Measurements from ENCODE around the gene IL34.

Gene IL34

DNA sequence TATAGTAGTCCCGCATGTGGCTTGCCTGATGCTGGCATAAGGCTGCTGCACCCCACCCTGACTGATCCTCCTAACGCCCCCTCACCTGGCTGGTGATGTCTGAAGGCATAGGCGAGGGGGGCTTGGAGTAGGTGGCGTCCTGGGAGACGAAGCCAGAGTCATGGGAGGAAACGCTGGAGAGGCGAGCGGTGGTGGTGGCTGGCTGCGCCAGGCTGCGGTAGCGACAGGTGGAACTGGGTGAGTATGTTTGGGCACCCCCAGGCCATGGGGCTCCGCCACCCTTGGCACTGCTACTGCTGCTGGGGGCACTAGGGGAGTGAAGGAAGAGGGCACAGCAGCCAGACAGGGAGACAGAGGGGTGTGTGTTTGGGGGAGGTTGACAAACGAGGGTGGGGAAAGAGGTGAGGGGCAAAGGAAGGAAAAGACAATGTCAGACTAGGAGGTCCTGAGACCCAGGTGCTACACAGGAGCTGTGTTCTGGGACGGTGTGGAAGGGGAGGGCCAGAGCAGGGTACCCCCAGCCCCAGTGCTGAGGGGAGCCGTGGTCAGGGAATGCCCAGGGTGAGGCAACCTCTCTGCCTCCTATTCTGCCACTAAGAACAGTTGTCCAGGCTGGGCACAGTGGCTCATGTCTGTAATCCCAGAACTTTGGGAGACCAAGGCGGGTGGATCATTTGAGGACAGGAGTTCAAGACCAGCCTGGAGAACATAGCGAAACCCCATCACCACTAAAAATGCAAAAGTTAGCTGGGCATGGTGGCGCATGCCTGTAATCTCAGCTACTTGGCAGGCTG is 28.1 kb downstream of the IL34 start:
- no peak for DNase-seq (ENCODE audit: low read depth)
- no peak overlapping the region for H3K4me3 ChIP-seq (ENCODE audit: low read length)
- H3K27me3 ChIP-seq (replicated peaks; ENCODE audit: control insufficient read depth, insufficient read depth, low read length) = no peaks in the 10 kb centered on the region
- no peaks in the 10 kb centered on the region for H3K9me3 ChIP-seq (ENCODE audit: control insufficient read depth, low read length)
- H3K4me1 ChIP-seq (ENCODE audit: control insufficient read depth, insufficient read depth, low read length) = peaks cover 15% of the 10 kb centered on the region
- no peak overlapping the region for H3K9ac ChIP-seq (ENCODE audit: low read length)
- peaks cover 91% of the 10 kb centered on the region for H3K36me3 ChIP-seq (ENCODE audit: control insufficient read depth, insufficient read depth, low read length, severe bottlenecking)

DNA sequence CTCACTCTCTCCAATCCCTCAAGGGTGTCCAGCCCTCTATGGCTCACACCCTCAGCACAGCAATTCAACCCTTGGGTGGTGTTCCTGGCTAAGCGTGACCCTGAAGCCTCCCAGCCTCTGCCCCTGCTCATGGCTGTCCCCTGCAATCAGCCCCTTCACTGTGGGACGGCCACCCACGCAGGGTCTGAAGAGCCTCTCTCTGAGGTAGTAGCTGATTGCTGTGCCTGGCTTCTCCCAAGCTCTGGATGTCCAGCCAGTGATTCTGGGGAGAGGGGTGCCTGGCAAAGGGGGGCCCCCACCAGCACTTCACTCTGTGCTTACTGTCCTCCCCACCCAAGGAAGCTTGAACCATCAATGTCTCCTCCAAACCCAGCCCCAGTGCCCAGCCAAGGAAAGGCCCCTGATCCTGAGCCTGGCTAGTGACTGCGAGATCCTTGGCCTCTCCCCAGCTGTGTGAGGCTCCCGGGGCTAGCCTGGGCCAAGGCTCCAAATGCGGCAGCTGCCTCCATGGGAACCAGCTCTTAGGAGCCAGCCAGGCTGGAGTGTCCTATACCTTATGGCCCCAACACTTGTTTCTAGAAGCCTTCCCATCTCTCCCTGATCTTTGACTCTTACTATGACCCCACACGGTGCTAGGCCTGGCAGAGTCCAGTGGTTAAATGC is 29.6 kb downstream of the IL34 start:
- Histone ChIP-seq H3K4me3 (ENCODE audit: low read length) (no peak overlapping the region), H3K36me3 (ENCODE audit: control insufficient read depth, insufficient read depth, low read length, severe bottlenecking) (peaks cover 77% of the 10 kb centered on the region), H3K27me3 (replicated peaks; ENCODE audit: control insufficient read depth, insufficient read depth, low read length) (no peaks in the 10 kb centered on the region)

DNA sequence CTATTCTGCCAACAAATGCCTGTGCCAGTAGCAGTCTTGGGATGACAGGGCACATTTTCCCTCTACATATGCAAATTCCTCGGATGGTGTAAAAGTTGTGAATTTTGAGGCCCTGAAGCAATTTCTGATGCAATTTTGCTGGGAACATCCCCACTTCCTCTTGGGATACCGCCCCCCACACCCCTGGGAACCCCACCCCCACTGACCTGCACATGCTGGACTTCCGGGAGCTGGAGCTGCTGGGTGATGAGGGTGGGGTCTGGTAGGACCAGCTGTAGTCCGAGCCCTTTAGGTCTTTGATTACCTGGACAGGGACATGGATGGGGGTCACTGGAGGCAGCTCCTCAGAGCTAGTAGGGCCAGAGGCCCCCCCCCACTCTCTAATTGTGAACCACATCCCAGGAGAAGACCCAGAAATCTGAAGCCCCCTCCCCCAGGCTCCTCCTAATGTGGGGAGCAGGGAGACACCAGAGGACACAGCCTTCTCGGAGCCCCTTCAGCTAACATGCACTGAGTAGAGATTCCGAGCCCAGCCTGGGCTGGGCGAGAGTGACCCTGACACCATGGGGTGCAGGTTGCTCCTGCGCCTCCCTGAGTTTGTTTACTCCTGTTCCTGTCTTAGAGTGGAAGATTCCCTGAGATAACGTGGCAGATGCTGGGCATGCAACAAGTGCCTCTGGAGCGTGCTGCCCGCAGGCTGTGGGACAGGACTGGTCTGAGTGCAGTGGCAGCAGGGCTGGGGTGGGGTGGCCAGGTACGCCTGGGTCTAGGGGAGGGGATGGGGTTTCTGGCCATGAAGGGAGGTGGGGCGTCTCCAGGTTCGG is 30.5 kb downstream of the IL34 start:
- H3K27me3 ChIP-seq (replicated peaks; ENCODE audit: control insufficient read depth, insufficient read depth, low read length) = no peaks in the 10 kb centered on the region
- no peak overlapping the region for H3K4me3 ChIP-seq (ENCODE audit: low read length)
- peak overlapping the region; percentile 65 for H3K9ac ChIP-seq (ENCODE audit: low read length)
- DNase-seq (ENCODE audit: low read depth) = no peak
- no peaks in the 10 kb centered on the region for H3K9me3 ChIP-seq (ENCODE audit: control insufficient read depth, low read length)
- peaks cover 32% of the 10 kb centered on the region for H3K4me1 ChIP-seq (ENCODE audit: control insufficient read depth, insufficient read depth, low read length)
- H3K36me3 ChIP-seq (ENCODE audit: control insufficient read depth, insufficient read depth, low read length, severe bottlenecking) = peaks cover 68% of the 10 kb centered on the region

More for the DNA sequence above, 29.6 kb downstream of the IL34 start:
- Histone ChIP-seq H3K4me1 (ENCODE audit: control insufficient read depth, insufficient read depth, low read length) (peaks cover 23% of the 10 kb centered on the region), H3K9me3 (ENCODE audit: control insufficient read depth, low read length) (no peaks in the 10 kb centered on the region), H3K9ac (ENCODE audit: low read length) (peak overlapping the region; percentile 65)
- DNase-seq (ENCODE audit: low read depth) = no peak

DNA sequence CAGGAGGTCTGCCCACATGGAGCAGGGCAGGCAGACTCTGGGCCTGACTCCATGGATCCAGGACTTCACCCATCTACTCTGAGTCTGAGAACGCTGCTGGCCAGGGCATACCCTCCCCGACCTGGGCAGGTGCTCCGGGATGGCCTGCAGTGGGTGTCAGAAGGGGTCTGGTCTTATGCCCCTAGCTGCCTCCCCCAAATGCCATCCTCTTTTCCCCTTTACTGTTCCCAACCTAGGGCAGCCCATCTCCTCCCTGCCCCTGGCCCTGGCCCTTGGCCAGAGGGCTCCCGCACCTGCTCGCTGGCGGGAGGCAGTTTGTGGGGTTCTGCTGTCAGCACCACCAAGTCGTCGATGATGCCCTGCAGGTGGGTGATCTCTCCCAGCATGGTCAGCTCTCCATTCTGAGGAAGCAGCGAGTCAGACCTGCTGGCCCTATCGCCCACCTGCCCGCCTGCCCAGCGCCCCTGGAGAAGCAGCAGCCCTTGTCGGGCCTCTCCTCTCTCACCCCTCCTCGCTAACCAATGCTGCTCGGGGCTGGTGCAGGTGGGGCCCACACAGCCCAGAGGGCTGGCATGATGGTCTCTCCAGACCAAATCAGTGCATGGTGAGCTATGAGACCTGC is 31.3 kb downstream of the IL34 start:
- Histone ChIP-seq H3K9me3 (ENCODE audit: control insufficient read depth, low read length) (no peaks in the 10 kb centered on the region), H3K36me3 (ENCODE audit: control insufficient read depth, insufficient read depth, low read length, severe bottlenecking) (peaks cover 65% of the 10 kb centered on the region), H3K9ac (ENCODE audit: low read length) (no peak overlapping the region), H3K4me1 (ENCODE audit: control insufficient read depth, insufficient read depth, low read length) (peaks cover 38% of the 10 kb centered on the region), H3K27me3 (replicated peaks; ENCODE audit: control insufficient read depth, insufficient read depth, low read length) (no peaks in the 10 kb centered on the region), H3K4me3 (ENCODE audit: low read length) (no peak overlapping the region)
- no peak for DNase-seq (ENCODE audit: low read depth)

DNA sequence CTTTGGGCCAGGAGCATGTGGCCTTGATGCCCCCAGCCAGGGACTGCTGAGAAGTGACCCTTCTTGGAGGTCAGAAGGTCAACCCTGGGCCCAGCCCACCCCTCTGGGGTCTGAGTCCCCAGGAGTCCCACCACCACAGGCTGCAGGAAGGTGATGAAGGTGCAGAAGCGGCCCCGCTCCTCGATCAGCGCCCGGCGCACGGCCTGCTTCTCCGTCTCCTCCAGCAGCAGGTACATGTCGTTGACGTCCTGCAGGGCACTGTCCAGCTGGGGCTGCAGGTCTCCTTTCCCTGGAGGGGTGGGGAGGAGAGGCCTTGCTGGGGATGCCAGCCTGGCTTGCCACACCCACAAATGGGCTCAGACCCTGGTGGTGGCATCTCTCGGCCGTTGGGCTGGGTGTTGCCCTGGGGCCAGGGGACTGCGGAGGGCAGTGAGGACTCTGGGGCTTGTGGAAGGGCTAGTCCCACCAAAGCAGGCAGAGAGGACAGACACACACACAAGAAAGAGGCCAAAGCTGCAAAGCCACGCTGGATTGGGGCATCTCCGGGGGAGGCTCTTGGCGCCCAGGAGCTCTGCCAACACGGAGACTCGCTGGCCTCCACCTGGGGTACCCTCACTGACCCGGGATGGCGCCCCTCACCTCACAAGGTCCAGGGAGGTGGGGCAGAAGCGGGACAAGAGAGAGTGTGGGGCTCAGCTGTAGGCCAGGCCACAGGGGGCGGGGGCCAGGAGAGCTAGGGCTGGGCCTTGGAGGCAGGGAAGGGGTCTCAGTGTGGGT is 31.9 kb downstream of the IL34 start:
- peaks cover 58% of the 10 kb centered on the region for H3K36me3 ChIP-seq (ENCODE audit: control insufficient read depth, insufficient read depth, low read length, severe bottlenecking)
- no peak overlapping the region for H3K9ac ChIP-seq (ENCODE audit: low read length)
- H3K4me1 ChIP-seq (ENCODE audit: control insufficient read depth, insufficient read depth, low read length) = peaks cover 42% of the 10 kb centered on the region
- no peak overlapping the region for H3K4me3 ChIP-seq (ENCODE audit: low read length)
- H3K27me3 ChIP-seq (replicated peaks; ENCODE audit: control insufficient read depth, insufficient read depth, low read length) = no peaks in the 10 kb centered on the region
- no peaks in the 10 kb centered on the region for H3K9me3 ChIP-seq (ENCODE audit: control insufficient read depth, low read length)
- no peak for DNase-seq (ENCODE audit: low read depth)

DNA sequence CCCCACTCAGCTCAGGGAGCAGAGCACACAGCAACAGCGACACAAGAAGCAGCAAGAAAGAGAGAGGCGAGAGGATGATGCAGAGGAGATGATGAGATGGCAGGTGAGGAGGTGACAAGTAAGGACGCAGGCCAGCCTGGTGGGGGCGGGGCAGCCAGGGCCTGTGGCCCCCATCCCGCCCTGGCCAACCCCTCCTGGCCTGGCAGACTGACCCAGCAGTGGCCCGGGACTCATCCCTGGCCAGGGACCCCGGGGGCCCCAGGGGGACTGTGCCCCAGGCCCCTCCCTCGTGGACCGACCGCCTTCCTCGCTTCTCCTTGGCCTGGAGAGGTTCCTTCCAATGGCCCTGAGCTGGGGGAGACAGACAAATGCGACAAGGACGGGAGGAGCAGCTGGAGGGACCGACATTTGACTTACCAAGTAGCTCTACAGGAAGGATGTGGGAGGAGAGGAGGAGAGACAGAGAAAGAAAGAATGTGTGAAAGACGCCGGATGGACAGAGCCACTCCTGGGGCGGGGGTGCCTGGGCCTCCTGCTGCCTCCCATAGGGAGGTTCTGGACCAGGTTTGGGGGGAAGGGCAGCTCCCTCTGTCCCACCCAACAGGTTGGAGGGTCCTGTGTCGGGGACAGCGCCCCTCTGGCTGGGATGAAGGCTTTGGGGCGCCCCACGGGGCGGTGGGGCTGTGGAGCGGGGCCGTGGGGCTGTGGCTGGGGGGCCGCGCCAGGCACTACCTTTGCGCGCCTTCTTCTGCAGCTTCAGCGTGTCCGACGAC is 32.7 kb downstream of the IL34 start:
- Histone ChIP-seq H3K36me3 (ENCODE audit: control insufficient read depth, insufficient read depth, low read length, severe bottlenecking) (peaks cover 50% of the 10 kb centered on the region), H3K9ac (ENCODE audit: low read length) (no peak overlapping the region), H3K27me3 (replicated peaks; ENCODE audit: control insufficient read depth, insufficient read depth, low read length) (no peaks in the 10 kb centered on the region), H3K4me3 (ENCODE audit: low read length) (no peak overlapping the region), H3K4me1 (ENCODE audit: control insufficient read depth, insufficient read depth, low read length) (peaks cover 49% of the 10 kb centered on the region), H3K9me3 (ENCODE audit: control insufficient read depth, low read length) (no peaks in the 10 kb centered on the region)
- no peak for DNase-seq (ENCODE audit: low read depth)

DNA sequence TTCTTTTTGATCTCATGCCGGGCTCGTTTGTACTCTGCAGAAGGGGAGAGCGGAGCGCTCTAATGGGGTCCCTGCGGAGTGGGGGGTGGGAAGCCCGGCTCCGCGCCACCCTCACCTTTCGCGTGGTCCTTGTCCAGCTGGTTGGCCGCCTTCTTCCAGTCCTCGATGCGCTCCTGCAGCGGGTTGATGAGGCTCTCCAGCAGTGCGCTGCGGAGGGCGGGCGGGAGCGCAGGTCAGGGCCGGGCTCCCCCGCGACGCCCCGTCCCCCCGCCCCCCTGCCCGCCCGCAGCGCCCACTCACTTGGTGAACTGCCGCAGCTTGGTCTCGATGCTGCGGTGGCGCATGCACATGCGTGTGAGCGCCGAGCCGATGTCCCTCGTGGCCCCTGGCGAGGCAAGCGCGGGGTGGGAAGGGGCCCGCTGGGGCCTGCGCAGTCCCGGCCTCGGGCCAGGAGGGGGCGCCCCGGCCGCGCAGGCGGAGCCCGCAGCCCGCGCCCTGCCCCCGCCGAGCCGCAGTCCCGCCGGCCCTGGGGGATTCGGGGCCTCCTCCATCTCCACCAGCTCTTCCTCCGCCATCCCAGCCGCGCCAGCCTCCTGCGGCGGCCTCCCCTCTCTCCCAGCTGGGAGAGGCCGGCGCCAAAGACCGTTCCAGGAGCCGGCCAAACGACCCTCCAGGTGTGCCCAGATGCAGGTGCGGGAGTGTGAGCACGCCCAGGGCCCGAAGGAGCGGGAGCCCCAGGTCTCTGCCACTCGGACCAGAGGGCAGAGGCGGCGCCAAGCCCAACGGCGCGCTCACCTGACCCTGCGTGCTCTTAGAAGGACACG is 33.5 kb downstream of the IL34 start:
- H3K4me3 ChIP-seq (ENCODE audit: low read length) = no peak overlapping the region
- no peaks in the 10 kb centered on the region for H3K27me3 ChIP-seq (replicated peaks; ENCODE audit: control insufficient read depth, insufficient read depth, low read length)
- no peaks in the 10 kb centered on the region for H3K9me3 ChIP-seq (ENCODE audit: control insufficient read depth, low read length)
- no peak overlapping the region for H3K9ac ChIP-seq (ENCODE audit: low read length)
- H3K4me1 ChIP-seq (ENCODE audit: control insufficient read depth, insufficient read depth, low read length) = peaks cover 56% of the 10 kb centered on the region
- DNase-seq (ENCODE audit: low read depth) = no peak
- peaks cover 42% of the 10 kb centered on the region for H3K36me3 ChIP-seq (ENCODE audit: control insufficient read depth, insufficient read depth, low read length, severe bottlenecking)

DNA sequence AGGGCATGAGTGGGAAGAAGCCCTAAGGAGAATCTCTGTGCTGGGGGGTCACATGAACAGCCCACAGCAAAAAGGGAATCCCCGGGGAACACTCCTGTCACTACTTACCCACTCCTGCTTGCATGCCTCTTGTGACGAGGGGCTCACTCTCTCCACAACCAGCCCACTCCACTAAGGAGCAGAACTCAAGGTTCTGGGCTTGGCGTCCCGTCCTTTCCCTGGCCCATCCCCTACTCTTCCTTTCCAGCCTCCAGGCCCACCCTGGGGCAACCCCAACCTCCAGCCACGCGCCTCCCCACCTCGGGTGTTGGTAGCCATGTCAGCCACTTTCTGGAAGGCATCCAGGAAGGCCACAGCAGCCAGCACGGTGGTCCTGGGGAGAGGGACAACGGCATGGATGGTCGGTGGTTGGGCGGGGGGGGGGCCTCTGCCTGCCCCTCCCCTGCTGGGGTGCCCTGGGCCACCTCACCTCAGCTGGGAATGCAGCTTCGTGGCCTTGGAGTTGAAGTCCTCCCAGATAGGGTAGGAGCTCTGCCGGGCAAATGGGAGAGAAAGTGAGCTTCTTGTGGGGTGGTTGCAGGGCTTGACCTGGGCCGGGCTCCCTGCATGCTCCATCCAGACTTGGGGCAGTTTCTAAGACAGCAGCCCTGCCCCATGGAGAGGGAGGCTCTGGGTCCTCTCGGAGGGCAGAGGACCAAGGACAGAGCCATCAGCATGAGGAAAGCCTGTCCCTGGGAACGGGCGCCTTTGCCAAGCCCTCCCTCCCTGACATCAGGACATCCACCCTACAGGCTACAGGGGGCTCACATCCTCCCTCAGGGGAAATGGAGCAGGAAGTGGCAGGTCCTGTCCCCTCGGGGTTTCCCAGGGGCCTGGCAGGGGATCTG is 34.4 kb downstream of the IL34 start:
- Histone ChIP-seq H3K4me3 (ENCODE audit: low read length) (no peak overlapping the region), H3K27me3 (replicated peaks; ENCODE audit: control insufficient read depth, insufficient read depth, low read length) (no peaks in the 10 kb centered on the region), H3K9ac (ENCODE audit: low read length) (peak overlapping the region; percentile 75), H3K4me1 (ENCODE audit: control insufficient read depth, insufficient read depth, low read length) (peaks cover 55% of the 10 kb centered on the region), H3K9me3 (ENCODE audit: control insufficient read depth, low read length) (no peaks in the 10 kb centered on the region), H3K36me3 (ENCODE audit: control insufficient read depth, insufficient read depth, low read length, severe bottlenecking) (peaks cover 34% of the 10 kb centered on the region)
- DNase-seq (ENCODE audit: low read depth) = no peak
